Nephron progenitor cell (in vitro differentiated cells): Measurements from ENCODE around the gene RAD51B.

Experiments
- DNase-seq: peaks from one replicate; pipeline ENCODE4 v3.0.0; 2021
- H3K27ac Mint-ChIP-seq: 2 replicates; pipeline ENCODE4 v1.8.0; 2021; ENCODE audit warnings: mild to moderate bottlenecking, moderate library complexity, mixed read lengths
- H3K27me3 Mint-ChIP-seq: 2 replicates; pipeline ENCODE4 v1.8.0; 2021; ENCODE audit warnings: mild to moderate bottlenecking, low read depth, mixed read lengths; ENCODE audit not compliant: poor library complexity
- H3K36me3 Mint-ChIP-seq: 2 replicates; pipeline ENCODE4 v1.8.0; 2021; ENCODE audit warnings: low read depth, mixed read lengths
- H3K4me1 Mint-ChIP-seq: 2 replicates; pipeline ENCODE4 v1.8.0; 2021; ENCODE audit warnings: mixed read lengths
- H3K4me3 Mint-ChIP-seq: 2 replicates; pipeline ENCODE4 v1.8.0; 2021; ENCODE audit warnings: mild to moderate bottlenecking, moderate library complexity, mixed read lengths
- H3K9me3 Mint-ChIP-seq: 2 replicates; pipeline ENCODE4 v1.8.0; 2021; ENCODE audit warnings: mild to moderate bottlenecking, moderate library complexity, mixed read lengths
- TF ChIP-seq, protein P1 (sequence below): fragments of 200-600 bp; sonication (generic); IDR thresholded peaks from 2 replicates; pipeline ENCODE4 v1.5.0; 2021; ENCODE audit warnings: antibody characterized with exemption

RAD51B gene

DNA sequence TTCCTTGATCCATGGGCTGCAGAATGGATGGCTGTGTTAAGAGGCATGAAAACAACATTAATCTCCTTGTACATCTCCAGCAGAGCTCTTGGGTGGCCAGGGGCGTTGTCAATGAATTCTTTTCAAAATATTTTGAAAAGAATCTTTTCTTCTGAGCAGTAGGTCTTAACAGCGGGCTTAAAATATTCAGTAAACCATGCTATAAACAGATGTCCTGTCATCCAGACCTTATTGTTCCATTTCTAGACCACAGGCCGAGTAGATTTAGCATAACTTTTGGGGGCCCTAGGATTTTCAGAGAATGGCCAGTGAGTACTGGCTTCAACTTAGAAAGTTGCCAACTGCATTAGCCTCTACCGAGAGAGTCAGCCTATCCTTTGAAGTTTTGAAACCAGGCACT is 130.2 kb downstream of the RAD51B start:
- Mint-ChIP-seq H3K36me3 (peaks cover 20% of the 10 kb centered on the region), H3K4me3 (no peak overlapping the region), H3K4me1 (peaks cover 3% of the 10 kb centered on the region)

DNA sequence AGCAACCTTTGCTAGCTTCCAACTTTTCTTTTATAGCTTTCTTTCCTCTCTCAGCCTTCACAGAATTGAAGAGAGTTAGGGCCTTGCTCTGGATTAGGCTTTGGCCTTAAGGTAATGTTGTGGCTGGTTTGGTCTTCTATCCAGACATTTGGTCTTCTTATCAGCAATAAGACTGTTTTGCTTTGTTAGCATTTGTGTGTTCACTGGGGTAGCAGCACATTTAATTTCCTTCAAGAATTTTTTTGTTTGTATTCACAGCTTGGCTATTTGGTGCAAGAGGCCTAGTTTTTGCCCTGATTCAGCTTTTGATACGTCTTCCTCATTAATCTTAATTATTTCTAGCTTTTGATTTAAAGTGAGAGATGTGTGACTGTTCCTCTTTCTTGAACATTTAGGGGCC is 130.8 kb downstream of the RAD51B start:
- TF ChIP-seq, protein P1, sequence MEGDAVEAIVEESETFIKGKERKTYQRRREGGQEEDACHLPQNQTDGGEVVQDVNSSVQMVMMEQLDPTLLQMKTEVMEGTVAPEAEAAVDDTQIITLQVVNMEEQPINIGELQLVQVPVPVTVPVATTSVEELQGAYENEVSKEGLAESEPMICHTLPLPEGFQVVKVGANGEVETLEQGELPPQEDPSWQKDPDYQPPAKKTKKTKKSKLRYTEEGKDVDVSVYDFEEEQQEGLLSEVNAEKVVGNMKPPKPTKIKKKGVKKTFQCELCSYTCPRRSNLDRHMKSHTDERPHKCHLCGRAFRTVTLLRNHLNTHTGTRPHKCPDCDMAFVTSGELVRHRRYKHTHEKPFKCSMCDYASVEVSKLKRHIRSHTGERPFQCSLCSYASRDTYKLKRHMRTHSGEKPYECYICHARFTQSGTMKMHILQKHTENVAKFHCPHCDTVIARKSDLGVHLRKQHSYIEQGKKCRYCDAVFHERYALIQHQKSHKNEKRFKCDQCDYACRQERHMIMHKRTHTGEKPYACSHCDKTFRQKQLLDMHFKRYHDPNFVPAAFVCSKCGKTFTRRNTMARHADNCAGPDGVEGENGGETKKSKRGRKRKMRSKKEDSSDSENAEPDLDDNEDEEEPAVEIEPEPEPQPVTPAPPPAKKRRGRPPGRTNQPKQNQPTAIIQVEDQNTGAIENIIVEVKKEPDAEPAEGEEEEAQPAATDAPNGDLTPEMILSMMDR, result no peak
- no peak overlapping the region for H3K27ac Mint-ChIP-seq

More for the DNA sequence above, 130.2 kb downstream of the RAD51B start:
- Mint-ChIP-seq H3K9me3 (peaks cover 37% of the 10 kb centered on the region), H3K27me3 (no peaks in the 10 kb centered on the region), H3K27ac (no peak overlapping the region)
- TF ChIP-seq, protein P1, result no peak
- no peak for DNase-seq

DNA sequence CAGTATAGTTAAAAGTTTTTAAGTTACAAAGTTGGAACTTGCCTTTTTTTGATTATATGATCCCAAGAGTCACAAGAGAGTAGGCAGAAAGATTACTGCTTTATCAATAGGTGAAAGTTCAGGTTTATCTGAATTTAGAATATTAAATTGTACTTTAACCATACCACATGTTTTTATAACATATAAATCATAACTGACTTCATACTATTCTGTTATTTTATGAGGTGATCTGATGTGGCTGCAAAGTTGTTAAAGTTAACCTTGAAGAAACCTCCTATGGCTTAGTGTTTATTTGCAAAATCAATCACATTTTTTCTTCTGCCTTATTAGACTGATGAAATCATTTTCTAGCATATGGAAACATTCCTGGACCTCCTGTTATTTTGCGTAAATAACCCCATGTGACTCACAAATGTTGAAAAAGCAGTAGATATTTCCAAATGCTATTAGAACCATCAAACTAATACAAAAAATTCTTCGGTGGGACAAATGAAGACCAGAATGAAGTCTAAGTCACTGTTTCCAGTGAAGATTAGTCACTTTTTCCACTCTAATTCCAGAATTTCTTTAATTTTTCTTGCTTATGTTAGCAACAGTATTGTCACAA is 132.1 kb downstream of the RAD51B start:
- no peak overlapping the region for H3K4me3 Mint-ChIP-seq
- TF ChIP-seq, protein P1, result no peak
- H3K4me1 Mint-ChIP-seq, result no peaks in the 10 kb centered on the region
- DNase-seq, result no peak
- no peak overlapping the region for H3K27ac Mint-ChIP-seq
- peaks cover 20% of the 10 kb centered on the region for H3K36me3 Mint-ChIP-seq
- H3K27me3 Mint-ChIP-seq, result no peaks in the 10 kb centered on the region
- peaks cover 37% of the 10 kb centered on the region for H3K9me3 Mint-ChIP-seq

More for the DNA sequence above, 130.8 kb downstream of the RAD51B start:
- H3K4me3 Mint-ChIP-seq, result no peak overlapping the region
- no peaks in the 10 kb centered on the region for H3K27me3 Mint-ChIP-seq
- no peak for DNase-seq
- peaks cover 20% of the 10 kb centered on the region for H3K36me3 Mint-ChIP-seq
- peaks cover 37% of the 10 kb centered on the region for H3K9me3 Mint-ChIP-seq
- no peaks in the 10 kb centered on the region for H3K4me1 Mint-ChIP-seq

DNA sequence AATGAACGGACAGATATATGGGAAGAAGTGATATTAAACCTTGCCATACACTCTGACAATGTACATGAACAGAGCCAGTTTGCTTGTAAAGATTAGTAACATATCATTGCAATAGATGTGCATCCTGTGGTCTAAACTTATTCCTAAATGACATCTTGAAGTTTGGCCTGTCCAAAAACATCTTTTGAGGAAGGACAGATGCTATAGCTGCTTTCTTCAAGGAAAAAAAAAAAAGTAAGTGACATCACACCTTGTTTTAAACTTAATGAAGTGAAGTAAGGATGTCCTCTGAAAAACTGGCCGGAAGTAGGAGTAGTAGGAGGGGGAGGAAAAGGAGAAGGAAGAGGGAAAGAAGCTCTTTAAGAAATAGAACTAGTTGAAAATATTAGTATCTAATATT is 132.8 kb downstream of the RAD51B start:
- Mint-ChIP-seq H3K36me3 (peaks cover 20% of the 10 kb centered on the region), H3K4me1 (no peaks in the 10 kb centered on the region), H3K27ac (no peak overlapping the region), H3K4me3 (no peak overlapping the region), H3K9me3 (peaks cover 34% of the 10 kb centered on the region), H3K27me3 (no peaks in the 10 kb centered on the region)
- DNase-seq, result no peak
- TF ChIP-seq, protein P1, result no peak

DNA sequence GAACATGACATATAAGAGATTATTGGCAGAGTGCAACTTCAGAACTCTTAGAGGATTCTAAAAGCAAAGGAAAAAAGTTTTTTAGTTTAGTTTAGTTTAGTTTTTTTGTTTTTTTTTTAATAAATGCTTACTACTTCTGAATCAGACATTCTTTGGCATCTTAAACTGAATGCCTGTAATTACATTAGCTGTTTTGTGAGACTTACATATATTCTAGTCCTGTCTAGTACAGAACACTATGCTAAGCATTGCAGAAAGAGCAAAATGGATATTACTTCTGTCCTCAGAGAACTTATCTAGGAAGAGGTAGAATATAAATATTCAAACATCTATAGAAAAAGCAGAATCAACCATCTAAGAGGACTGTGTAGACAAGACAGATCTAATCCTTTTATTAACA is 133.2 kb downstream of the RAD51B start:
- TF ChIP-seq, protein P1, result no peak
- Mint-ChIP-seq H3K4me1 (no peaks in the 10 kb centered on the region), H3K27me3 (no peaks in the 10 kb centered on the region), H3K27ac (no peak overlapping the region), H3K9me3 (peaks cover 34% of the 10 kb centered on the region), H3K36me3 (peaks cover 20% of the 10 kb centered on the region), H3K4me3 (no peak overlapping the region)
- DNase-seq, result no peak

DNA sequence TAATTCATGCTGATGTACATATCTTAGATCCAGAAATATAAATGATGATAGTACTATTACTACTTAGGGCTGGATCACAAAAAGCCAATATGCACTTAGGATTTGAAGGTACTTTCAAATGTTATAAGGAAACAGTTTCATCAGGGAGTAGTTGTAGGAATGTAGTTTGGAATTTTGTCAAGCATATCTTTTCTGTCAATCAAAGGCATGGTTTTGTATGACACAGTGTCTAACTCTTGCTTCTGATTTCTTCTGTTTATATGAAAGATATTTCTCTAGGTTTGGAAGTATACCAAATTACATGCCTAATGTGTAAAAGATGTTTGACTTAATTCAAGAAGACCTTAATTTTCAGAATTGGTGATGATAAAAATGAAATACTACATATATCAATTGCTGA is 135.7 kb downstream of the RAD51B start:
- Mint-ChIP-seq H3K27me3 (no peaks in the 10 kb centered on the region), H3K9me3 (peaks cover 11% of the 10 kb centered on the region), H3K27ac (no peak overlapping the region), H3K4me1 (no peaks in the 10 kb centered on the region), H3K4me3 (no peak overlapping the region), H3K36me3 (peaks cover 6% of the 10 kb centered on the region)
- TF ChIP-seq, protein P1, result no peak
- no peak for DNase-seq
